Measurements from ENCODE around the gene CCDC74B.
"Not testable (repeated sequence)": the region's sequence is repeated elsewhere in the genome, so short reads cannot be mapped to it uniquely, and the experiment has no call there.

DNA sequence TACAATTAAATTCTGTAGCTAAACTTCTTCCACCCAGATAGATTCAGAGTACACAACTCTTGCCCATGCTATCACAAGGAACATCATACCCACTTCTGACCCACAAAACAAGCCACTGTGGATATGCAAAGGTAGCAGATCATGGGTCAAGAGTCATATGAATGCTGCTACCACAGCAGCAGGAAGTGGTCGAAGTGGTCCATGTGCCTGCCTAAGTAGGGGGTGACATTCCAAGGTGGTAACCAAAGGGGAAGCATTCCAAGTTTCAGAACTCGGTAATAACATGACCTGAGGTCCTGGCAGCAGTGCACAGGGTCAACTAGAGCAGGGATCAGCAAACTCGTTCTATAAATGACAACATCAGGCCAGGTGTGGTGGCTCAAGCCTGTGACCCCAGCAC lies 47.5 kb upstream of the CCDC74B start:
- TF ChIP-seq CSDC2 (CRISPR knock-in tag; IDR thresholded peaks at IDR 0.05); ZFP3 (CRISPR knock-in tag; IDR thresholded peaks at IDR 0.05); ZNF565 (CRISPR knock-in tag; conservative IDR thresholded peaks at IDR 0.05; ENCODE audit: low read depth): not testable (repeated sequence)
- TF ChIP-seq, protein P1, sequence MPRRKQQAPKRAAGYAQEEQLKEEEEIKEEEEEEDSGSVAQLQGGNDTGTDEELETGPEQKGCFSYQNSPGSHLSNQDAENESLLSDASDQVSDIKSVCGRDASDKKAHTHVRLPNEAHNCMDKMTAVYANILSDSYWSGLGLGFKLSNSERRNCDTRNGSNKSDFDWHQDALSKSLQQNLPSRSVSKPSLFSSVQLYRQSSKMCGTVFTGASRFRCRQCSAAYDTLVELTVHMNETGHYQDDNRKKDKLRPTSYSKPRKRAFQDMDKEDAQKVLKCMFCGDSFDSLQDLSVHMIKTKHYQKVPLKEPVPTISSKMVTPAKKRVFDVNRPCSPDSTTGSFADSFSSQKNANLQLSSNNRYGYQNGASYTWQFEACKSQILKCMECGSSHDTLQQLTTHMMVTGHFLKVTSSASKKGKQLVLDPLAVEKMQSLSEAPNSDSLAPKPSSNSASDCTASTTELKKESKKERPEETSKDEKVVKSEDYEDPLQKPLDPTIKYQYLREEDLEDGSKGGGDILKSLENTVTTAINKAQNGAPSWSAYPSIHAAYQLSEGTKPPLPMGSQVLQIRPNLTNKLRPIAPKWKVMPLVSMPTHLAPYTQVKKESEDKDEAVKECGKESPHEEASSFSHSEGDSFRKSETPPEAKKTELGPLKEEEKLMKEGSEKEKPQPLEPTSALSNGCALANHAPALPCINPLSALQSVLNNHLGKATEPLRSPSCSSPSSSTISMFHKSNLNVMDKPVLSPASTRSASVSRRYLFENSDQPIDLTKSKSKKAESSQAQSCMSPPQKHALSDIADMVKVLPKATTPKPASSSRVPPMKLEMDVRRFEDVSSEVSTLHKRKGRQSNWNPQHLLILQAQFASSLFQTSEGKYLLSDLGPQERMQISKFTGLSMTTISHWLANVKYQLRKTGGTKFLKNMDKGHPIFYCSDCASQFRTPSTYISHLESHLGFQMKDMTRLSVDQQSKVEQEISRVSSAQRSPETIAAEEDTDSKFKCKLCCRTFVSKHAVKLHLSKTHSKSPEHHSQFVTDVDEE (CRISPR knock-in tag; IDR thresholded peaks at IDR 0.05) = not testable (repeated sequence)

Data from SK-N-SH treated with all-trans-retinoic acid at 6 μM for 48 hours (cell line).